NT2/D1 (cell line): ENCODE measurements around the gene STARD7.

Experiments
- SUZ12 ChIP-seq: IDR thresholded peaks from 2 replicates; pipeline ENCODE4 v1.6.1; 2011; ENCODE audit not compliant: insufficient read length, insufficient read depth; ENCODE audit errors: extremely low read depth
- YY1 ChIP-seq: IDR thresholded peaks from 2 replicates; pipeline ENCODE4 v1.6.1; 2011; ENCODE audit not compliant: insufficient read length, insufficient read depth
- ZNF274 ChIP-seq: IDR thresholded peaks from 2 replicates; pipeline ENCODE4 v1.6.1; 2011; ENCODE audit warnings: mild to moderate bottlenecking, low read depth, low read length

DNA sequence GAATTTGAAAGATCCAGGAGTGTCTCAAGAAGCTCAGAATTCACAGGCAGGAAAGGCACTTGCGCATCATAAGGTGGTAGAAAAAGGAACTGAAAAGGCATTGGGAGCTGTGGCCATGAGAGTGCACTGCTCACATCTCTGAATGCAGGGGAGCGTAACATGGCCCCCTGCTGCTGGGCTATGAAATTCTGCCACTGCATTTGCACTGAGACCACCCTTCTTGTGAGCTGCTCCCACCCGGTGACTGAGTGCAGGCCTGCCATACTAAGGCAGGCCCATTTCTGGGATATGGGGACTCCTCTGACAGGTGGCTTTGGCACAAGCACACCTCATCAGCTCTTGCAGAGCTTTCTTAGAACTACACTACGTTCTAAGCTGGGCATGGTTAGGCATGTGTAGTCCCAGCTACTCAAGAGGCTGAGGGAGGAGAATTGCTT lies 25.3 kb upstream of the STARD7 start:
- no peak for TF ChIP-seq ZNF274
- TF ChIP-seq YY1 = no peak
- no peak for TF ChIP-seq SUZ12
